Measurements from ENCODE around the gene ACTL6B. TPM values are rescaled to one million over a fixed set of nuclear protein-coding genes. Genes with fewer than 3 reads are reported as not detected.

ACTL6B gene
- total and polyA plus RNA-seq, 3 donors from 2014 or later, result 0.79 to 2.1 (median 1.2) TPM

DNA sequence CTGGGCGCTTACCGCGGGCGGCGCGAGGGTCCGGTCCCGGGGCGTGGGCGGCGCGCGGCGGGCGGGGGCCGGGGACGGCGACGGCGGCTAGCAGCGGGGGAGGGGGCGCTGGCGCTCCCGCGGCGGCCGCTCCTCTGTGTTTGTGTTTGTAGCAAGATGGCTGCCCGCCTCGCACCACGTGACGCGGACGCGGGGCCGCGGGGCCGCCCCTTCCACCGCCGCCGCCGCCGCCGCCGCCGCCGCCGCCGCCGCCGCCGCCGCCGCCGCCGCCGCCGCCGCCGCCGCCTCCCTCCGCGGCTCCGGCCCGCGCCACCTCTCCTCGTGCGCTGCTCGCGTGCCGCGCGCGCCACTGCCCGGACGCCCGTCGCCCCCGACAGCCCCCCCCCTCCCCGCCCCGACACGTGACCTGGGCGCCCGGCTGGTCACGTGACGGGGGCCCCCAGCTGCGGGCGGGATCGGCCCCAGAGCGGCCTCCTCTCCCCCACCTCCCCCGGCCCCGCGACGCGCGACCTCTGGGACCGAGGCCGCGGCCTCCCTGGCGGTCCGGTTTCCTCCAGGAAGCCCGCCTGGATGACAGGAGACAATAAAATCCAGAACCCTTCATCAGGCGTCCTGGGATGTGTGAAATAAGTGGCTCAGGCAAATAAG, 38.0 kb upstream of the ACTL6B start, which contains the start of gene GIGYF1:
Gene GIGYF1 (minus strand): TSS at position 153 of the 648 bp plus-strand sequence. CDS start 6,012 bp downstream, outside the sequence.
- Histone ChIP-seq H3K27me3 (no peaks in the 10 kb centered on the region), H3K27ac (peak within 1 kb of the TSS; percentile 86 to 96), H3K4me3 (peak within 1 kb of the TSS; percentile 88 to 91), H3K36me3 (ENCODE audit: low read depth, missing control alignments) (no peaks in the 10 kb centered on the region), H3K9me3 (no peaks in the 10 kb centered on the region), H3K4me1 (peaks cover 38% of the 10 kb centered on the region)
- 0 to 1% methylated on average over 23 to 24 of the region's 102 CpGs for WGBS, 2 donors
- intact Hi-C loops (cut with DNase I; ENCODE audit: low total_unique reads), result loop anchor here (5.0 kb wide), 2 partner anchors 127 to 227 kb away; no protein-coding TSS in a partner anchor
- TF ChIP-seq, protein P1, sequence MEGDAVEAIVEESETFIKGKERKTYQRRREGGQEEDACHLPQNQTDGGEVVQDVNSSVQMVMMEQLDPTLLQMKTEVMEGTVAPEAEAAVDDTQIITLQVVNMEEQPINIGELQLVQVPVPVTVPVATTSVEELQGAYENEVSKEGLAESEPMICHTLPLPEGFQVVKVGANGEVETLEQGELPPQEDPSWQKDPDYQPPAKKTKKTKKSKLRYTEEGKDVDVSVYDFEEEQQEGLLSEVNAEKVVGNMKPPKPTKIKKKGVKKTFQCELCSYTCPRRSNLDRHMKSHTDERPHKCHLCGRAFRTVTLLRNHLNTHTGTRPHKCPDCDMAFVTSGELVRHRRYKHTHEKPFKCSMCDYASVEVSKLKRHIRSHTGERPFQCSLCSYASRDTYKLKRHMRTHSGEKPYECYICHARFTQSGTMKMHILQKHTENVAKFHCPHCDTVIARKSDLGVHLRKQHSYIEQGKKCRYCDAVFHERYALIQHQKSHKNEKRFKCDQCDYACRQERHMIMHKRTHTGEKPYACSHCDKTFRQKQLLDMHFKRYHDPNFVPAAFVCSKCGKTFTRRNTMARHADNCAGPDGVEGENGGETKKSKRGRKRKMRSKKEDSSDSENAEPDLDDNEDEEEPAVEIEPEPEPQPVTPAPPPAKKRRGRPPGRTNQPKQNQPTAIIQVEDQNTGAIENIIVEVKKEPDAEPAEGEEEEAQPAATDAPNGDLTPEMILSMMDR (IDR thresholded peaks at IDR 0.05), result no peak
- no peak for TF ChIP-seq POLR2A (IDR thresholded peaks at IDR 0.05)
- DNase-seq, result peak; percentile 81

DNA sequence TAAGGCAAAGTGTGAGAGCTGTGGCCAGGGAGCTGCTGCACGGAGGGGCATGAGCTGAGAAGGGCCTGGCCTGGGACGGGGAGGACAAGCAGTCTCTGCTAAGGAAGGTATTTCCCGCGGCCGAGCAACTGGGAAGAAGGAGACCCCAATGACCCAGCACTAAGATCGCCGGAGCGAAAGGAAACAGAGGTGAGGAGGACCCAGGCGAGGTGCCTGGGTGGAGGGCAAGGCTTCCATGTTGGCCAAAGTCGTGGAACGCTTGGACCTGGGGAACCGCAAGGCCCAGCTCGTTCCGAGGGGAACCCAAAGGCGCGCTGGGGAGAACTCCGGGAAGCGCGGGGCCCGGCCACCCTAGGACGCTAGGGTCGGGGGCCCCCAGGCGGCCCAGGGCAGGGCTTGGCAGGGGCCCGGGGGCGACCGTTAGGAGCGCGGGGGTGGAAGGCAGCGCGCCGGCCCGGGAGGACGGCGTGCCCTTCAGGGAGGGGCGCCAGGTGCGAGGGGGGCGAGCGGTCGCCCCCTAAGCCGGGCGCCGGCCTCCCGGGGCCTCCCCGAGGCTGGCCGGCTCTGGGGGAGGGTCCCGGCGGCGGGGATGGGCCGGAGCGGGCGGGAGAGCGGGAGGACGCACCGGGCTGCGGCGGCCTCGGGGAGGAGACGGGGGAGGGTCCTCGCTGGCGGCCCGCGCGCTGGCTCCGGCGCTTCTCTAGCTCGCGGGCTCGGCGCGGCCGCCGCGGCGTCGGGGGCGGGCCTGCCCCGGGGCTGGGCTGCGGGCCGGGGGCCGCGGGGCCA, 37.3 kb upstream of the ACTL6B start:
- intact Hi-C loops (cut with DNase I; ENCODE audit: low total_unique reads), result loop anchor here (5.0 kb wide), 2 partner anchors 126 to 226 kb away; no protein-coding TSS in a partner anchor
- DNase-seq, result no peak

DNA sequence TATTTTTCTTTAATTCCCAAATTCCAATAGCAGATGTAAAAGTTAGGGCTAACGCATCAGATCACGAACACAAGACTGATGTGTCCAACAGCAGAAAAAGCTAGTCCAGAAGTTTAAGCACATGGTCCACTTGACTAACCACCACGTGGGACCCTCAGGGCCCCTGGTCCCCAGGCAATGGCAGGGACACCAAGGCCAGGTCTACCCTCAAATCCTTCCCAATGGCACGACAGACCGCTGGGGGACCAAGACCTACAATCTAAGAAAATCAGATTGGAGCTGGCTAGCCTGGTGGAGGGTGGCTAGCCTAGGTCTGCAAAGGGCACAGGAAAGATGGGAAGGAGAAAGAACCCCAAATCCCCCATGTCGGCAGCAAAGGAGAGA, 36.3 kb upstream of the ACTL6B start:
- Histone ChIP-seq H3K27me3 (no peaks in the 10 kb centered on the region), H3K4me1 (peaks cover 52% of the 10 kb centered on the region), H3K4me3 (peak overlapping the region; percentile 88 to 91), H3K9me3 (no peaks in the 10 kb centered on the region), H3K36me3 (ENCODE audit: low read depth, missing control alignments) (no peaks in the 10 kb centered on the region), H3K27ac (peak overlapping the region; percentile 86 to 96)
- DNase-seq, result no peak
- no peak for TF ChIP-seq POLR2A (IDR thresholded peaks at IDR 0.05)
- TF ChIP-seq, protein P1 (IDR thresholded peaks at IDR 0.05), result no peak
- intact Hi-C loops (cut with DNase I; ENCODE audit: low total_unique reads), result loop anchor here (5.0 kb wide), 2 partner anchors 125 to 225 kb away; no protein-coding TSS in a partner anchor
- WGBS, 2 donors, result 29 to 39% methylated on average over 6 of the region's 6 CpGs

More for the DNA sequence above, 37.3 kb upstream of the ACTL6B start:
- H3K4me3 ChIP-seq, result peak overlapping the region; percentile 88 to 91
- H3K9me3 ChIP-seq, result no peaks in the 10 kb centered on the region
- peak overlapping the region; percentile 86 to 96 for H3K27ac ChIP-seq
- H3K36me3 ChIP-seq (ENCODE audit: low read depth, missing control alignments), result no peaks in the 10 kb centered on the region
- WGBS, 2 donors, result 1 to 4% methylated on average over 7 to 52 of the region's 81 CpGs
- no peaks in the 10 kb centered on the region for H3K27me3 ChIP-seq
- TF ChIP-seq, protein P1 (IDR thresholded peaks at IDR 0.05), result no peak
- TF ChIP-seq POLR2A (IDR thresholded peaks at IDR 0.05), result no peak
- peaks cover 42% of the 10 kb centered on the region for H3K4me1 ChIP-seq

DNA sequence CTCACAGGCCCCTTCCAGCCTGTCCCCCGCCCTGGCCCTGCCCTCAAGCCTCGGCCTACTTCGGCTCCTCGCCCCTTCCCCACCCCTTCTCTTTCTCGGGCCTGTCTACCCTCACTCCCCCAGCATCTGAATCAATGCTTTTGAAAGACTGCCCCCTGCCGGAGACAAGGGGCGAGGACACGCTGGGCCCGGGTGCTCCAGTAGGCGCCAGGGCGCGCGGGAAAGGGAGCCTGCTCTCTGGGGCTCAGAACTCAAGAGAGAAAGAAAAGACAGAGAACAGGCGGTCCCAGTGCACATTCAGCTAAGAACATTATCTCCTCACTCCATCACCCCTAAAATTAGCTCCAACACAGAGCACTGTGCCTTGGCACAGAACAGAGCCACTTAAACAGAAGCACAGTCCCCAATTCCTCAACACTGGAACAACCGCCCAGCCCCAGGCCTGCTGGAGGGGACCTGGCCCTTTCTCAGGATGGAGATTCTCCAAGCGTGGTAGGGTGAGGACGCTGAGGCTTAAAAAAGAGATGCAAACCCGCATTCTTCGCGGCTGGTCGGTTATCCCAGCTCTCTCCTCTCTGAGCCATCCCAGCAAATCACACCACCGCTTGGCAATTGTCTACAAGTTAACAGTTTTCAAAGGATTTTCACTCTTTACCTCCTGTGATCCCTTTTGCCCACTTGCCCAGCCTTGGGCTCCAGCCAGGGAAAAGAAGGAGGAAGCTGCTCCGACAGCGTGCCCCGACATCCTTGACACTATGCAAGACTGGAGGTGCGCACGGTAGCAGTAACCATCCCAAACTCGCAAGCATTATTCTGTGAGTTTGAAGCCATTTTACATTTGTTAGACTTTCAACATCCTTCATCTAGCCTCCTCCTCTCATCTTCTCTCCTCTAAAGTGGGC, 35.7 kb upstream of the ACTL6B start:
- Histone ChIP-seq H3K27me3 (no peaks in the 10 kb centered on the region), H3K36me3 (ENCODE audit: low read depth, missing control alignments) (no peaks in the 10 kb centered on the region), H3K9me3 (no peaks in the 10 kb centered on the region), H3K4me3 (peak overlapping the region in 1 of 2 donors; percentile 2), H3K4me1 (peaks cover 54% of the 10 kb centered on the region), H3K27ac (peak overlapping the region; percentile 21 to 96)
- intact Hi-C loops (cut with DNase I; ENCODE audit: low total_unique reads), result loop anchor here (5.0 kb wide), 2 partner anchors 125 to 225 kb away; no protein-coding TSS in a partner anchor
- TF ChIP-seq, protein P1 (IDR thresholded peaks at IDR 0.05), result peak; percentile 85 to 88 (median 87)
- no peak for TF ChIP-seq POLR2A (IDR thresholded peaks at IDR 0.05)
- WGBS, 2 donors, result 7 to 11% methylated on average over 24 to 28 of the region's 28 CpGs
- peak; percentile 87 for DNase-seq
